GM13977 (cell line): Measurements from ENCODE around the gene ITIH2.
"Not testable (repeated sequence)": the region's sequence is repeated elsewhere in the genome, so short reads cannot be mapped to it uniquely, and the experiment has no call there.

Experiments
- DNase-seq: peaks from one replicate; pipeline ENCODE4 v3.0.0; 2012; ENCODE audit warnings: low spot score
- in situ Hi-C: fragments of 300-500 bp; cut with MboI; formaldehyde crosslinking; loops from one replicate; pipeline ENCODE4 v1.12.0; 2022; ENCODE audit warnings: low sequenced_read_pairs, low pct_unique_long_range_greater_than_20kb, mixed read lengths, inconsistent platforms; ENCODE audit not compliant: unreplicated experiment
- TF ChIP-seq, protein P1 (sequence below): IDR thresholded peaks from 2 replicates; pipeline ENCODE4 v1.5.1; 2012; ENCODE audit warnings: mild to moderate bottlenecking, control low read depth; ENCODE audit not compliant: insufficient read depth; ENCODE audit errors: extremely low read depth, missing control alignments

The ITIH2 gene

DNA sequence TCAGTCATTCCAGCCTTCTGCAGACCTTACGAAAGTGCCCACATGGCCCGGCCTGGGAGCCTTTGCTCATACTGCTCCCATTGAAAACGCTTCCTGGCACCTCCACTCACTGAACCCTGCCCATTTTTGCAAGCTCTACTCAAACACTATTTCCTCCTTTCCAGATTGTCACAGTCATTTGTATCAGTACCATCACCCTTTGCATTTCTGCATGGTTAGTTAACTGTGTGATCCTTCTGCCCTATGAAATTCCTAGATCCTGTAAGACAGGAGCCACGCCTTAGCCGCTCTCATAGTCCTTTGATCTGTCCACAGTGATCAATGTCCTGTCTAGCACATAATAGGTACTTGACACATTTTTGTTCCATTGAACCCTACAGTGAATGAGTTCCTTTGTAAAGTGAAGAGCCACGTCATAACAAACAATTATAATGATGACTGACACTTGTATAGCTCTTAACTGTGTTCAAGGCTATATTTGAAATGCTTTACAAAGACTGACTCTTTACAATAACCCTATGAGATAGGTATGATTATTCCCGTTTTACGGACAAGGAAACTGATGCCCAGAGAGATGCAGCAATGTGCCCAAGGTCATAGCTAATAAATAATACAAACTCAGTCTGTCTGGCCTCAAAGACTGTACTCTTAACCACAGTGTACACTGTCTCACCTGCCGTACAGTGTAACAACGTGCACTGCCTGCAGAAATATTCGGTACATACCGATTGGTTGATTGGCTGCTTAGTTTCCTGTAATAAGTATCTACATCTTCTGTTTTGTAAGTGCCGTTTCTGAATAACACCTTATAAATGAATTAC lies 16.6 kb upstream of the ITIH2 start:
- no peak for DNase-seq
- in situ Hi-C loops = no loop called here
- TF ChIP-seq, protein P1, sequence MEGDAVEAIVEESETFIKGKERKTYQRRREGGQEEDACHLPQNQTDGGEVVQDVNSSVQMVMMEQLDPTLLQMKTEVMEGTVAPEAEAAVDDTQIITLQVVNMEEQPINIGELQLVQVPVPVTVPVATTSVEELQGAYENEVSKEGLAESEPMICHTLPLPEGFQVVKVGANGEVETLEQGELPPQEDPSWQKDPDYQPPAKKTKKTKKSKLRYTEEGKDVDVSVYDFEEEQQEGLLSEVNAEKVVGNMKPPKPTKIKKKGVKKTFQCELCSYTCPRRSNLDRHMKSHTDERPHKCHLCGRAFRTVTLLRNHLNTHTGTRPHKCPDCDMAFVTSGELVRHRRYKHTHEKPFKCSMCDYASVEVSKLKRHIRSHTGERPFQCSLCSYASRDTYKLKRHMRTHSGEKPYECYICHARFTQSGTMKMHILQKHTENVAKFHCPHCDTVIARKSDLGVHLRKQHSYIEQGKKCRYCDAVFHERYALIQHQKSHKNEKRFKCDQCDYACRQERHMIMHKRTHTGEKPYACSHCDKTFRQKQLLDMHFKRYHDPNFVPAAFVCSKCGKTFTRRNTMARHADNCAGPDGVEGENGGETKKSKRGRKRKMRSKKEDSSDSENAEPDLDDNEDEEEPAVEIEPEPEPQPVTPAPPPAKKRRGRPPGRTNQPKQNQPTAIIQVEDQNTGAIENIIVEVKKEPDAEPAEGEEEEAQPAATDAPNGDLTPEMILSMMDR = no peak

DNA sequence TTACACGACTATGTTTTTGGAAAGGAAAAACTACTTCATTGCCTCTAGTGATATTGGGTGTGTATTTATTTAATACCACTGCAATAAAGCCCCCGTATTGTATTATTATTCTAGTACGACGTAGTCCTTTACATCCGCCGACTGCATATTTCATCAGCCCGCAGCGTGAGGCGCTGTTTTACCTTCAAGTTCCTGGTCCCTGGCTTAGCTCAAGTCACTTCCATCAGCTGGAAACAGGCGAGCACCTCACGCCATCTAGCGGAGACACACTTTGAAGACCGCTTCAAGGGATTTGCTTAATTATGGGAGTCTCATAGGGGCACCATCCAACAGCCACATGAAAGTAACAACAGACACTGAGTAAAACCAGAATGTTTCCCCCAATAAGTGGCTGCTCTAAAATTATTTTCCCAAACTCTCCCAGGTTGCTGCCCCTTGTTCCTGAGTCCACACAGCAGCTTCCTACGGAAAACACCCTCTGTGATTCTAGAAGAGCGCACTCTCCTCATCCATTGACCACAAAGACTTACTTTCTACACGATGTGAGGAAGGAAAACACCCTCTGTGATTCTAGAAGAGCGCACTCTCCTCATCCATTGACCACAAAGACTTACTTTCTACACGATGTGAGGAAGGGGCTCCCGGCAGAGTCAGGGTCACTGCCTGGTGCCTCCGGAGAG lies 15.7 kb upstream of the ITIH2 start:
- in situ Hi-C loops = no loop called here
- TF ChIP-seq, protein P1 = peak; percentile 89
- DNase-seq = peak; percentile 76

DNA sequence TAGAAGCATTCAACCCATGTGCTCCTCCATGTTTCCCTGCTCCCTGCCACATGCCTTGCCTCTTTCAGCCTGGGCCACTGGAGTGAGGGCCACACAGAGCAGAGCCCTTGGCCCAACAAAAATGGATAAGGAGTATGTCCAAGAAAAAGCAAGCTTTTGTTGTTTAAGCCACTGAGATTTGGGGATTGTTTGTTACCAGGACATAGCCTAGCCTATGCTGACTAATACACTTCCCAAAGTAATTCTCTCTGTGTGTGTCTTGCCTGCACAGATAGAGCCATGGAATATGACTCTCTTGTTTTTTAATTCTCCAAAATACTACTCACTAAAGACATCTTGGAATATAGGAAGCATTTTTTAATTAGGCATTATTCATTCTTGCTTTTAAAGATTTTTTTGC lies 13.5 kb upstream of the ITIH2 start:
- no peak for DNase-seq
- in situ Hi-C loops = no loop called here
- TF ChIP-seq, protein P1 = no peak

DNA sequence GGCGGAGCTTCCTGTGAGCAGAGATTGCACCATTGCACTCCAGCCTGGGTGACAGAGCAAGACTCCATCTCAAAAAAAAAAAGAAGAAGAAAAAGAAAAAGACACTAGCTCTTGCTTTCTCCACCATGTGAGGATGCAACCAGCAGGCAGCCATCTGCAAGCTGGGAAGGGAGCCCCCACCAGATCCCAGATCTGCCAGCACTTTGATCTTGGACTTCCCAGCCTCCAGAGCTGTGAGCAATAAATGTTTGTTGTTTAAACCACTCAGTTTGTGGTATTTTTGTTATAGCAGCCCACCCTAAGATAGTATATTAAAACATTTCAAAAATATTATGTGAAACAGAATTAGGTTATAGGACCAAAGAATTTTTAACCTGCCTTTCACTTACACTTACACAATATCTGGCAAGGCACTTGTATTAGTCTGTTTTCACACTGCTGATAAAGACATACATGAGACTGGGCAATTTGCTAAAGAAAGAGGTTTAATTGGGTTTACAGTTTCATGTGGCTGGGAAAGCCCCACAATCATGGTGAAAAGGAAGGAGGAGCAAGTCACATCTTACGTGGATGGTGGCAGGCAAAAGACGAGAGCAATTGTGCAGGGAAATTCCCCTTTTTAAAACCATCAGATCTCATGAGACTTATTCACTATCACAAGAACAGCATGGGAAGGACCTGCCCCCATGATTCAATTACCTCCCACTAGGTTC lies 12.1 kb upstream of the ITIH2 start:
- in situ Hi-C loops = not testable (repeated sequence)

DNA sequence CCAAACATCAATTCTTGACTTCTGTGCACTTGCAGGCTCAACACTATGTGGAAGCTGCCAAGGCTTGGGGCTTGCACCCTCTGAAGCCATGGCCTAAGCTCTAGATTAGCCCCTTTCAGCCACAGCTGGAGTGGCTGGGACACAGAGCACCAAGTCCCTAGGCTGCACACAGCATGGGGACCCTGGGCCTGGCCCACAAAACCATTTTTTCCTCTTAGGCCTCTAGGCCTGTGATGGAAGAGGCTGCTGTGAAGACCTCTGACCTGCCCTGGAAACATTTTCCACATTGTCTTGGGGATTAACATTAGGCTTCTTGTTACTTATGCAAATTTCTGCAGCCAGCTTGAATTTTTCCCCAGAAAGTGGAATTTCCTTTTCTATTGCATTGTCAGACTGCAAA lies 10.7 kb upstream of the ITIH2 start:
- DNase-seq, in situ Hi-C loops: not testable (repeated sequence)

More for the DNA sequence above, 12.1 kb upstream of the ITIH2 start:
- not testable (repeated sequence) for DNase-seq

DNA sequence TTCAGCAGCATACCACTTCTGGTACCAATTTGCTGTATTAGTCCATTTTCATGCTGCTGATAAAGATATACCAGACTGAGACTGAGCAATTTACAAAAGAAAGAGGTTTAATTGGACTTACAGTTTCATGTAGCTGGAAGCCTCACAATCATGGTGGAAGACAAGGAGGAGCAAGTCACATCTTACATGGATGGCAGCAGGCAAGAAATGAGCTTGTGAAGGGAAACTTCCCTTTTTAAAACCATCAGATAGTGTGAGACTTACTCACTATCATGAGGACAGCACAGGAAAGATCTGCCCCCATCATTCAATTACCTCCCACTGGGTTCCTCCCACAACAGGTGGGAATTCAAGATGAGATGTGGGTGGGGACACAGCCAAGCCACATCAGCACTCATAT lies 9.9 kb upstream of the ITIH2 start:
- DNase-seq, in situ Hi-C loops: not testable (repeated sequence)

DNA sequence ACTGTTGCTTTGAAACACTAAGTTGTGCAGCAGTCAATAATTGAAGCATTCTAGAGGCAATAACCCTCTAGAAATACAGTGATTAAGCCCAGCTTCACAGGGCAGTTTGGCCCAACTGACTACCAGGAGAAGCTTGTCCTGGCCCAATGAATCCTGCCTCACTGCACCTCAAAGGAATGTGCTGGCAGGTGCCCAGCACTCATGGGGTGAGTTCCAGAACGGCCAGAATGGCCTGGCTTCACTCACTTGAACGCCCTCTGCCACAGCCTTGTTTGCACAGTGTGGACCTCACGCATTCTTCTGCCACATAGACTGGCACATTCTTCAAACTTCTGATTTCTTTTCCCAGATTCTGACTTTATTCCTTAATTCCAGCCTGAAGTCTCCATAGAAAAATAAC lies 6.6 kb upstream of the ITIH2 start:
- DNase-seq = no peak
- TF ChIP-seq, protein P1 = no peak
- in situ Hi-C loops = no loop called here

DNA sequence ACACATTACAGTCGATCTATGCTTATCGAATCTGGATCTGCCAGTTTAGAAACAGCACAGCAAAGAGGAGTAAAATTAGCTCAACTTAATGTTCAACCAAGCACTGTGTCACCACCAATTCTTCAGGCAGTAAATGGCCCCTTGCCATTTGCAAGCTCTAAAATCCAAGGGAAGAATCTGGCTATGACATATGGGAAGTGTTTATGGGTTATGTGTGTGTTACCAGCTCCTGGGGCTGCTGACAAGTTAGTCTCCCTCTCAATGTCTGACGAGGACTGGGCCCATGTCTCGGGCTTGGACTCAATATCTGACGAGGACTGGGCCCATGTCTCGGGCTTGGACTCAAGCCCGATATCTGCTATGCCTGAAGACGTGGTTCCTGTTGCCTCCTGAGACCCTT lies 5.7 kb upstream of the ITIH2 start:
- DNase-seq = no peak
- in situ Hi-C loops = no loop called here
- TF ChIP-seq, protein P1 = no peak
